ENCODE results near the gene LCN1. TPM values are rescaled to one million over a fixed set of nuclear protein-coding genes. Genes with fewer than 3 reads are reported as not detected.

Gene LCN1
- polyA plus RNA-seq, 4 donors, result not detected

DNA sequence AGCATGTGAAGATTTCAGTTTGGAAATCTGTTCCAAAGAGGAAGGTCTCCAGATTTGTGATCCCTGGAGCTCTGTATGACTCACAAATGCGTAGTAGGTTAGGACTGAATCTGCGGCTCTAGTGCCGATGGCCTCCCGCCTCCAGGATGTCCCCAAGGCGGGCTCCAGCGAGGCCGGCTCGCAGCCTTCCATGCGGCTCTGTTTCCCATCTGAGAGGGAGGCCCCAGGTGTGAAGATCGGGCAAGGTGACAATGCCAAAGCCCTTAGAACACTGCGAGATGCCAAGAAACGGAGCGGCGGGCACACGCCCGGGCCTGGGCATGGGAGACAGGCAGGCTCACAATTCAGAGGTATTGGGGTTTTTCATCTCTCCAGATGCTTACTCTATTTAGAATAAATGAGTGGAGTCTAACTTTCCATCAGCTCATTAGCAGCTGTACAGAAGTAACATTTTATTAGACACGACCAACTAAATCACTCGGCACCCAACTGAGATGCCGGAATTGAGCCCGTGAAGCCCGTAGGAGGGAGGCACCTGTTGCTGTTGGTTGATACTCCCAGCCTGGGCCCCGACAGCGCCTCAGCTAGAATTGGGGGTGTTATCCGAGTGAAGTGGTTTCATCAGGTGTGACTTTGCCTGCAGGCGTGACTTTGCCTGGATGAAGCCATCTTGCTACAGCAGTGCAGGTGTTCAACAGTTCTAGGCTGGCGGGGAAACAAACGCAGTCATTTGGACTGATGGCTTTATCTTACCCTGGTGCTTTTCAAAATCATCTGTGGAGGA, 28.2 kb upstream of the LCN1 start:
- Histone ChIP-seq H3K4me1 (ENCODE audit: control insufficient read depth in 3 of 3, insufficient read depth in 2 of 3, low read depth in 1 of 3, low read length in 2 of 3) (peaks cover 0 to 3% (median 0%) of the 10 kb centered on the region in 3 donors), H3K36me3 (ENCODE audit: control insufficient read depth in 3 of 3, insufficient read depth in 2 of 3, low read depth in 1 of 3, low read length in 3 of 3) (peaks cover 0 to 16% (median 0%) of the 10 kb centered on the region in 3 donors), H3K4me3 (ENCODE audit: low read depth in 1 of 3, low read length in 3 of 3) (no peak overlapping the region), H3K9me3 (ENCODE audit: control insufficient read depth in 2 of 2, insufficient read depth in 1 of 2, low read depth in 1 of 2, low read length in 1 of 2) (no peaks in the 10 kb centered on the region), H3K27ac (ENCODE audit: low read depth in 1 of 3, low read length in 2 of 3) (no peak overlapping the region), H3K27me3 (ENCODE audit: control insufficient read depth in 3 of 3, insufficient read depth in 3 of 3, low read length in 3 of 3) (no peaks in the 10 kb centered on the region)
- 88 to 93% (median 93%) methylated on average over 27 of the region's 27 CpGs for WGBS, 3 donors
- no peak for DNase-seq
- FAIRE-seq, result no peak

DNA sequence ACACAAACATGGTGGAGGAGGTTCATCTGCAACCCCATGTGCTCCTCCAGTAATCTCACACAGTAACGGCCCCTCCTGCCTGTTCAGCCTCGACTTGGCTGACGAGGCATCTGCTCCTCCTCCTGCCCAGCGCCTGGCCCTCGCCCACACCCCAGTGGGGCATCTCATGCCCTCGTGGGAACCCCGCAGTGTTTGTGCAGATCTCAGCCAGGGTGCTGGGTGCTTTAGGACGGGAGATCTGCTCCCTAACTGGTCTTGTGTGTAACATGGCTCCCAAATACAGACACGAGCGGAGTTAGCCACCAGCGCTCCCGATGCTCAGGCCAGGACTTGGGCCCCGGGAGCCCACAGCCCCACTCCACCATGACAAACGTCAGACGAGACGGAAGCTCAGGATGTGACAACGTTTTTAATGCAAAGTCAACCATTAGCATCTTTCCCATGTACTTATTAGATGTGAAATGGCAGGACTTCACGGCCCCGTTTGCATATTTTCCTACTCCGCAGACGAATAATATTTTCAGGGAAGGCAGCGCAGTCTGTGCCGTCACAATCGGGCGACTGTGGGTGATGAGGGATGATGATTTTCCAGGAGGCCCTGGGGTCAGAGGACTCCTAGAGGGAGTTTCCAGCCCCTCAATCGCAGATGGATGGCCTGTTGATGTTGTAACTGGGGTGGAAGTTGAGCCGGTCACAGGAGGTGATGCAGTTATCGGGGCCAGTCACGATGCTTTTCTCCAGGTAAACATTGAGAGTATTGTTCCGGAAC, 26.3 kb upstream of the LCN1 start:
- Histone ChIP-seq H3K4me3 (ENCODE audit: low read depth in 1 of 3, low read length in 3 of 3) (no peak overlapping the region), H3K36me3 (ENCODE audit: control insufficient read depth in 3 of 3, insufficient read depth in 2 of 3, low read depth in 1 of 3, low read length in 3 of 3) (peaks cover 0 to 6% (median 0%) of the 10 kb centered on the region in 3 donors), H3K27ac (ENCODE audit: low read depth in 1 of 3, low read length in 2 of 3) (no peak overlapping the region), H3K27me3 (ENCODE audit: control insufficient read depth in 3 of 3, insufficient read depth in 3 of 3, low read length in 3 of 3) (no peaks in the 10 kb centered on the region), H3K4me1 (ENCODE audit: control insufficient read depth in 3 of 3, insufficient read depth in 2 of 3, low read depth in 1 of 3, low read length in 2 of 3) (peaks cover 0 to 3% (median 0%) of the 10 kb centered on the region in 3 donors), H3K9me3 (ENCODE audit: control insufficient read depth in 2 of 2, insufficient read depth in 1 of 2, low read depth in 1 of 2, low read length in 1 of 2) (no peaks in the 10 kb centered on the region)
- WGBS, 3 donors, result 80 to 85% (median 81%) methylated on average over 30 of the region's 30 CpGs
- FAIRE-seq (no peak), DNase-seq (no peak)

DNA sequence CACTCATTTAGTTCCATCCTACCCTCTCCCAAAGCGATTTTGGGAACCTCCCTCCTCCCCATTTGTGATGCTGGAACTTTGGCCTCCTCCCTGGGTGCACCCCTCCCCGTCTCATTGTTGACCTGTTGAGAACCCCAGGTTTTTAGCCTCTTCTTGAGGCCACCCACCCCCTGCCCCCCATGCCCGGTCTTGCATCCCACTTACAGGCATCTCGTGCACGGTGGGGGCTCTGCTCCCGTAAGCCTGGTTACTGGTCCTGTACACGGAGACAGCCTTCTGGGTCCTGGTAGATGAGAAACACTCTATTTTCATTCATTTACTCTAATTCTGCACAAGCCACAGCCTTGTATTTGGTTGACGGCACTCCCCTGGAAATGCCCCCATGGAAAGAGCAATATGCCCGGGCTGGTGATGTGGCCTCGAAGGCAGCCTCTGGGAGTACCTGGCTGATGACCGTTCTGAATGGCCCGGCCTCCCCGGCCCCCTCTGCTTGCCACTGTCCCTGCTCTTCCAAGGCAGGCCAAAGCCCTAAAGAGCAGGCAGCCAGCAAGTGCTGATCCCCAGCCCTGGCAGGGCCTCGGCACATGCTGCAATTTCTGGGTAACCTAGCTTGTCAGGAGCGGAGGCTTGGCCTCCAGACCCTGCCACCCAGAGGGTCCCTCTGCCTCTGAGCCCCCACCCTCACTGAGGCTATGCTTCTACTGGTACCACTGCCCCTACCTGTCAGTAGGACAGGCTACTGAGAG, 22.7 kb upstream of the LCN1 start:
- FAIRE-seq, result no peak

DNA sequence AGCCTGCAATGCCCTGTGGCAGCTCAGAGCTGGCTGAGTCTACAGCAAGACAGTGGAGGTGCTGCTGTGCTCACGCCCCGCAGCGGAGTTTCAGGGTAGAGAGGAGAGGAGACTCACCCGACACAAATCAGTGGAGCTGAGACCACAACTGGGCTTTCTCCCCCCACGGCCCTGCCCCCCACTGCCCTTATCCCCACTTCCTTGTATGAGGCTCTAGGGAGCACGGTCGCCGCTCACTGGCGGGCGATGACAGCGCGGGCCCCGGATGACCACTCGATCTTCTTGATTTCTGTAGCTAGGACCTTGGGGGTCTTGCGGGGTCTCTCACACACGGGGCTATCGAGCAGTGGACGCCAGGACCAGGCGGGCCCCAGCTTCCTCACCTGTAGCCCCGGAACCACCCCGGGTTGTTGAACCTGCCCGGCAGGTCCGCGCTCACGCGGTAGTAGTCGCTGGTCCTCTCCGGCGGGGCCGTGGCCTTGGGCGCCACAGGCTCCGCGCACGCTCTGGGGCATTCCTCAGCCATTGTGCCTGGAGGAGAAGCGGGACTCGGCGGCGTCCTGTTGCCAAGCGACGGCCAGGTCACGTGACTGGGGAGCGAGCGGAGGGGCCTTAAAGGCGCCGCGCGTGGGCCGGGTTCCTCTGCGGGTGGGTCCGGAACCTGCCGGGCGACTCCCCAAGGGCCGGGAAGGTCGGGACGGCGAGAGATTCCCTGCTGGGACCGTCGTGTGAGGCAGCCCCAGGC, 21.7 kb upstream of the LCN1 start:
- H3K27ac ChIP-seq (ENCODE audit: low read depth in 1 of 3, low read length in 2 of 3), result peak overlapping the region; percentile 5 to 63 (median 9)
- no peak for FAIRE-seq

More for the DNA sequence above, 22.7 kb upstream of the LCN1 start:
- 82 to 86% (median 84%) methylated on average over 15 of the region's 15 CpGs for WGBS, 3 donors
- Histone ChIP-seq H3K27me3 (ENCODE audit: control insufficient read depth in 3 of 3, insufficient read depth in 3 of 3, low read length in 3 of 3) (no peaks in the 10 kb centered on the region), H3K9me3 (ENCODE audit: control insufficient read depth in 2 of 2, insufficient read depth in 1 of 2, low read depth in 1 of 2, low read length in 1 of 2) (no peaks in the 10 kb centered on the region), H3K4me1 (ENCODE audit: control insufficient read depth in 3 of 3, insufficient read depth in 2 of 3, low read depth in 1 of 3, low read length in 2 of 3) (peaks cover 0 to 7% (median 5%) of the 10 kb centered on the region in 3 donors), H3K27ac (ENCODE audit: low read depth in 1 of 3, low read length in 2 of 3) (no peak overlapping the region), H3K36me3 (ENCODE audit: control insufficient read depth in 3 of 3, insufficient read depth in 2 of 3, low read depth in 1 of 3, low read length in 3 of 3) (peaks cover 0 to 21% (median 6%) of the 10 kb centered on the region in 3 donors), H3K4me3 (ENCODE audit: low read depth in 1 of 3, low read length in 3 of 3) (no peak overlapping the region)
- no peak for DNase-seq

DNA sequence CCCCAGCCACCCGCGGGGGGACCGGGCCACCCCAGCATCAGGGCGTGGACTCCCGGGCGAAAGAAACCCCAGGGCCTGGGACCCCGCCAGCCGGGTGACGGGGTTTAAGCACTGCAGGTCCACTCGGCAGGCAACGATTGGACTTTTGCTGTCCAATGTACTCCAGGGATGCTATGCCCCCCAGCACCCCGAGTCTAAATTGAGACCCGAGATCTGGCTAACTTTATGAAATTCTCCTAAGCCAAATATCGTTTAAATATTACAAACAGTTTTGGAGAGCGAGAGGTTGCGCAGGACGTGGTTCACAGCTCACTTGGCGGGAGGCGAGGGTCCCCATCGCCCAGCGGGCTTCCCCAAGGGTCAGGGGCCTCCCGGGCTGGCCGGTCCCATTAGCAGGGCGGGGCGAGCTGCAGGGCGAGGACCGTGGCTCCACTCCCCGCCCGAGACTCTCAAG, 21.1 kb upstream of the LCN1 start:
- WGBS, 3 donors, result 0% methylated on average over 27 to 29 of the region's 29 CpGs
- H3K9me3 ChIP-seq (ENCODE audit: control insufficient read depth in 2 of 2, insufficient read depth in 1 of 2, low read depth in 1 of 2, low read length in 1 of 2), result no peaks in the 10 kb centered on the region

More for the DNA sequence above, 21.7 kb upstream of the LCN1 start:
- peaks cover 0 to 7% (median 5%) of the 10 kb centered on the region in 3 donors for H3K4me1 ChIP-seq (ENCODE audit: control insufficient read depth in 3 of 3, insufficient read depth in 2 of 3, low read depth in 1 of 3, low read length in 2 of 3)
- peaks cover 0 to 30% (median 6%) of the 10 kb centered on the region in 3 donors for H3K36me3 ChIP-seq (ENCODE audit: control insufficient read depth in 3 of 3, insufficient read depth in 2 of 3, low read depth in 1 of 3, low read length in 3 of 3)
- peak overlapping the region; percentile 65 to 92 (median 83) for H3K4me3 ChIP-seq (ENCODE audit: low read depth in 1 of 3, low read length in 3 of 3)
- 0 to 1% (median 1%) methylated on average over 46 to 58 of the region's 58 CpGs for WGBS, 3 donors
- DNase-seq, result peak; percentile 90 to 91
- H3K27me3 ChIP-seq (ENCODE audit: control insufficient read depth in 3 of 3, insufficient read depth in 3 of 3, low read length in 3 of 3), result no peaks in the 10 kb centered on the region
- no peaks in the 10 kb centered on the region for H3K9me3 ChIP-seq (ENCODE audit: control insufficient read depth in 2 of 2, insufficient read depth in 1 of 2, low read depth in 1 of 2, low read length in 1 of 2)

DNA sequence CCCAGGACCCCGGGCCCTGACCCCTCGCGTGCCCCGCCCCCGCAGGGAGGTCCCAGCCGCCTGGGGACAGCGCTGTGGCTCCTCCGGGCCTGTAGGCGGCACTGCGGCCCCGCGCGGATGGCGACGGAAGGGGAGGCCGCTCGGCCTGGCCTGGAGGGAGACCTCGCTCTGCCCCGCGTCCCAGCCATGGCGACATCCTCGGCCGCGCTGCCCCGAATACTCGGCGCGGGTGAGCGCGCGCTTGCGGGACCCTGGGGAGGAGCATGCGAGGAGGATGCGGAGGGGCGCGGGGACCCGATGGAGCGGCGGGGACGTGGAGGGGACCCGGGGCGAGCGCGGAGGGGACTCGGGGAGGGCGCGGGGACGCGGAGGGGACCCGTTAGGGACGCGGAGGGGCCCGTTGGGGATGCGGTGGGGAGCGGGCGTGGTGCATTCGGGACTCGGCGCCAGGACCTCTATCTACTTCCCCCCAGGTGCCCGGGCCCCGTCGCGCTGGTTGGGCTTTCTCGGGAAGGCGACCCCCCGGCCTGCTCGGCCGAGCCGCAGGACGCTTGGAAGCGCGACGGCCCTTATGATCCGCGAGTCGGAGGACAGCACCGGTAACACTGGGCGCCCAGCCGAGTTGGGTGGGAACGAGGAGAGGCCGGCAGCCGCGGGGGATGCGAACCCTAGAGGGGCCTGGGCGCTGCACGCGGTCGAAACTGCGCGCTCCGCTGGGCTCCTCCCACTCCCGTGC, 20.5 kb upstream of the LCN1 start, which contains the start of gene MRPS2:
Gene MRPS2 (plus strand): TSS at position 158 of the 736 bp plus-strand sequence. CDS start 29 bp downstream, at position 187.
- no peak for FAIRE-seq
- peak within 1 kb of the TSS; percentile 39 to 69 (median 47) for H3K27ac ChIP-seq (ENCODE audit: low read depth in 1 of 3, low read length in 2 of 3)
- 1% methylated on average over 43 to 92 of the region's 92 CpGs for WGBS, 3 donors

More for the DNA sequence above, 21.1 kb upstream of the LCN1 start:
- no peak for FAIRE-seq
- H3K27ac ChIP-seq (ENCODE audit: low read depth in 1 of 3, low read length in 2 of 3), result peak overlapping the region; percentile 9 to 63 (median 47)
- DNase-seq, result no peak
- H3K36me3 ChIP-seq (ENCODE audit: control insufficient read depth in 3 of 3, insufficient read depth in 2 of 3, low read depth in 1 of 3, low read length in 3 of 3), result peaks cover 0 to 36% (median 6%) of the 10 kb centered on the region in 3 donors
- H3K4me1 ChIP-seq (ENCODE audit: control insufficient read depth in 3 of 3, insufficient read depth in 2 of 3, low read depth in 1 of 3, low read length in 2 of 3), result peaks cover 0 to 7% (median 5%) of the 10 kb centered on the region in 3 donors
- peak overlapping the region; percentile 65 to 92 (median 83) for H3K4me3 ChIP-seq (ENCODE audit: low read depth in 1 of 3, low read length in 3 of 3)
- no peaks in the 10 kb centered on the region for H3K27me3 ChIP-seq (ENCODE audit: control insufficient read depth in 3 of 3, insufficient read depth in 3 of 3, low read length in 3 of 3)

More for the DNA sequence above, 20.5 kb upstream of the LCN1 start, which contains the start of gene MRPS2:
- Histone ChIP-seq H3K9me3 (ENCODE audit: control insufficient read depth in 2 of 2, insufficient read depth in 1 of 2, low read depth in 1 of 2, low read length in 1 of 2) (no peaks in the 10 kb centered on the region), H3K4me3 (ENCODE audit: low read depth in 1 of 3, low read length in 3 of 3) (peak within 1 kb of the TSS; percentile 83 to 92 (median 84)), H3K4me1 (ENCODE audit: control insufficient read depth in 3 of 3, insufficient read depth in 2 of 3, low read depth in 1 of 3, low read length in 2 of 3) (peaks cover 0 to 7% (median 5%) of the 10 kb centered on the region in 3 donors), H3K27me3 (ENCODE audit: control insufficient read depth in 3 of 3, insufficient read depth in 3 of 3, low read length in 3 of 3) (no peaks in the 10 kb centered on the region), H3K36me3 (ENCODE audit: control insufficient read depth in 3 of 3, insufficient read depth in 2 of 3, low read depth in 1 of 3, low read length in 3 of 3) (peaks cover 0 to 40% (median 6%) of the 10 kb centered on the region in 3 donors)
- DNase-seq, result peak; percentile 85 to 93

Measured in small intestine (tissue), 7 donors.